ENCODE measurements around the gene TPH2. TPM values are rescaled to one million over a fixed set of nuclear protein-coding genes. Genes with fewer than 3 reads are reported as not detected.

TPH2 gene
- total and polyA plus RNA-seq, 2 of the 4 experiments (the other 2 are of a cell fraction) = not detected

- Histone ChIP-seq H3K9ac (ENCODE audit: low read depth, low read length) (no peak overlapping the region), H3K27ac (ENCODE audit: insufficient read depth, low read length) (no peak overlapping the region), H3K23ac (ENCODE audit: low read depth, low read length) (no peak overlapping the region), H2AK5ac (ENCODE audit: low read depth, low read length) (no peak overlapping the region; the same call in 1 of the 2 replicates), H4K8ac (ENCODE audit: low read depth in 2 of 2, low read length in 2 of 2) (peak overlapping the region in 1 of 2 experiments; percentile 30; a peak in 1 of 4 replicates), H3K36me3 (ENCODE audit: control insufficient read depth, insufficient read depth, low read length) (no peaks in the 10 kb centered on the region), H3K56ac (ENCODE audit: extremely low read depth, insufficient read depth, low read length) (no peak overlapping the region), H2BK20ac (ENCODE audit: low read depth, low read length) (peak overlapping the region; percentile 67; the same call in 1 of the 2 replicates), H3K27me3 (ENCODE audit: control insufficient read depth, insufficient read depth, low read length) (peaks cover 8% of the 10 kb centered on the region), H4K5ac (ENCODE audit: low read depth, low read length) (no peak overlapping the region), H3K4me3 (ENCODE audit: insufficient read depth, low read depth, low read length) (no peak overlapping the region), H3K9me3 (ENCODE audit: control insufficient read depth, insufficient read depth, low read length) (no peaks in the 10 kb centered on the region), H3K9me1 (ENCODE audit: insufficient read depth, low read length) (no peaks in the 10 kb centered on the region), H4K20me1 (ENCODE audit: insufficient read depth, low read length) (no peaks in the 10 kb centered on the region), H3K4me2 (ENCODE audit: low read depth, low read length) (no peak overlapping the region; the same call in 1 of the 2 replicates), H3K79me1 (ENCODE audit: low read depth in 1 of 2, low read length in 2 of 2) (no peaks in the 10 kb centered on the region), H2AK9ac (replicated peaks; ENCODE audit: low read depth, low read length, poor library complexity) (no peak overlapping the region), H2BK5ac (ENCODE audit: low read depth, low read length, poor library complexity, severe bottlenecking) (peak overlapping the region; percentile 81), H2BK120ac (ENCODE audit: low read depth, low read length) (peak overlapping the region; percentile 84; the same call in 1 of the 2 replicates), H3K14ac (replicated peaks; ENCODE audit: low read depth, low read length) (no peak overlapping the region), H2AFZ (replicated peaks; ENCODE audit: low read length, poor library complexity) (no peak overlapping the region), H3K4ac (ENCODE audit: low read depth, low read length) (no peak overlapping the region), H3K18ac (ENCODE audit: low read depth, low read length) (no peak overlapping the region; the same call in 1 of the 2 replicates), H4K91ac (ENCODE audit: insufficient read depth, low read depth, low read length) (no peak overlapping the region), H2BK15ac (ENCODE audit: low read depth, low read length) (no peak overlapping the region; the same call in 2 of the 3 replicates), H3K4me1 (ENCODE audit: control insufficient read depth, insufficient read depth, low read length) (peaks cover 4% of the 10 kb centered on the region; the same call in 1 of the 2 replicates)
- dilution Hi-C loops (cut with HindIII; ENCODE audit: low sequenced_read_pairs, unreplicated experiment) = no loop called here
- DNase-seq = peak; percentile 54
- no TSS peak for BruUV-seq (replicated peaks)
- POLR2A ChIA-PET (ENCODE audit: unreplicated experiment) = interaction anchor here (0.6 kb wide), 1 partner anchor 8 kb away, joined by 4 read pairs; no protein-coding TSS in a partner anchor
- CTCF ChIA-PET = interaction anchor here (0.7 kb wide), 1 partner anchor 230 kb away, joined by 3 read pairs; no protein-coding TSS in a partner anchor
- intact Hi-C loops (cut with micrococcal nuclease) = loop anchor here (10.0 kb wide), 1 partner anchor 334 kb away; no protein-coding TSS in a partner anchor
- in situ Hi-C loops (cut with MboI; ENCODE audit: low sequenced_read_pairs) = no loop called here
- no peak for TF ChIP-seq ELK1 (IDR thresholded peaks at IDR 0.05; ENCODE audit: borderline replicate concordance, low read depth, low read length)
- no peak for TF ChIP-seq CHD1 (IDR thresholded peaks at IDR 0.05; ENCODE audit: low read depth, low read length)
- no CpG with 5 or more reads among the region's 4 CpGs for WGBS, 2 experiments (ENCODE audit: extremely low coverage in 2 of 2, insufficient read length in 1 of 2)
- peak; percentile 32 for ATAC-seq (ENCODE audit: low read depth)
Measured at GRCh38 chr12:72010356-72010755, 71.7 kb downstream of the TPH2 start.
